ENCODE measurements around the gene SRP68. TPM values are rescaled to one million over a fixed set of nuclear protein-coding genes. Genes with fewer than 3 reads are reported as not detected.

The SRP68 gene
- total and polyA plus RNA-seq, 9 of the 15 experiments (the other 6 are each of a cell fraction or from before 2014, with no cell fraction given): 29.4 to 92.6 (median 36.2) TPM

DNA sequence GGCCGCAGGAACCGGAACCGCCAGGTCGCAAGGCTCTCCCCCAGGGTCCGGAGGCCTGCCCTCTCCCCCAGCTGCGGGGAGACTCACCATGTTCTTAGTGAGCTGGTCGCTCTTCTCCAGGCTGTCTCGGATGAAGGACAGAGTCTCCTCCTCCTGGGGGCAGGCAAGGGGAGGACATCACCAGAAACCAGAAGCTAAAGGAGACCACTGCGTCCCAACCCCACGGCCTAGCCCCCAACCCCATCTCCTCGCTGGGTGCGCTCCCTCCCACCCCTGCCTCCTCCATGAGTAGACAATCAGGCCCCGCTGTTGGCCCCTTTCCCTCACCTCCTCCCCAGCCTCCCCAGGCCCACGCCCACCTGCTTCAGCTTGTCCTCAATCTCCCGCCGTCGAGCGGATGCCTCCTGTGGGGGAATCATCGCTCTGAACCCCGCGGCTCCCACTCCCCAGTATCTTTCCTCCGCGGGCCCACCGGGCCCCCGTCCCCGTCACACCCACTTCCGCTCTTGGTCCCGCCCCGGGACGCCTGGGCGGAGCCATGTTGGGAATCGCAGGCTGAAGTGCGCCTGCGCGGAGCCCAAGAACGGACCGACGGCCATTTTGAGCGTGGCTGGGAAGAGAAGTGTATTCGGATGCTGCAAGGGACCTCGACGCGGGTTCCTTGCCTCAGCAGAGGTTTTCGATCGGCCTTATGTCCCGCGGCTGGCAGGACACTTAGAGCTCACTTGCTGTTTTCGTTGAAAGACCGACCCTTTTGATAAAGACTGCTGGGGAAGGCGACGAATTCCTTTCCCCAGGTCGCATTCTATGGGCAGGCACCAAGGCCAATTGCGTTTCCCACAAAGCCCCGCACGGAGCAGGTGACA, 31.2 kb upstream of the SRP68 start, which contains the start of gene EXOC7 (continued):
- TF ChIP-seq RCOR1 (IDR thresholded peaks at IDR 0.05; ENCODE audit: borderline replicate concordance in 1 of 2, low read depth in 2 of 2, low read length in 2 of 2) (no peak), SRSF9 (IDR thresholded peaks at IDR 0.05; ENCODE audit: borderline replicate concordance, low read depth, low read length) (no peak), OTX1 (CRISPR knock-in tag; IDR thresholded peaks at IDR 0.05) (0 out of 2 replicates have a peak, but pooled peaks have one; percentile 23), NONO (IDR thresholded peaks at IDR 0.05; ENCODE audit: low read depth in 2 of 2, low read length in 1 of 2) (no peak), ZNF431 (CRISPR knock-in tag; IDR thresholded peaks at IDR 0.05) (no peak), DDX20 (tag; IDR thresholded peaks at IDR 0.05; ENCODE audit: low read depth) (no peak), TRIM28 (IDR thresholded peaks at IDR 0.05) (no peak), PHF8 (IDR thresholded peaks at IDR 0.05; ENCODE audit: borderline replicate concordance, low read length) (peak; percentile 93), ESRRA (IDR thresholded peaks at IDR 0.05; ENCODE audit: borderline replicate concordance, low read depth) (no peak), SIN3A (IDR thresholded peaks at IDR 0.05; ENCODE audit: borderline replicate concordance in 2 of 2, control insufficient read depth in 1 of 2, low read depth in 2 of 2, low read length in 2 of 2) (peak; percentile 57 to 79; a peak in 1 of 4 replicates), RAD51 (IDR thresholded peaks at IDR 0.05; ENCODE audit: borderline replicate concordance, low read depth) (0 out of 2 replicates have a peak, but pooled peaks have one; percentile 1), ARHGAP35 (IDR thresholded peaks at IDR 0.05; ENCODE audit: partially characterized antibody) (peak; percentile 37), TCF3 (CRISPR knock-in tag; IDR thresholded peaks at IDR 0.05) (no peak), RFX7 (CRISPR knock-in tag; IDR thresholded peaks at IDR 0.05) (no peak), ZNF316 (IDR thresholded peaks at IDR 0.05) (peak; percentile 61), ESRRB (CRISPR knock-in tag; IDR thresholded peaks at IDR 0.05; ENCODE audit: borderline replicate concordance) (no peak), PRPF4 (IDR thresholded peaks at IDR 0.05; ENCODE audit: insufficient read depth, low read depth, low read length, poor library complexity, severe bottlenecking) (no peak), SIRT6 (IDR thresholded peaks at IDR 0.05; ENCODE audit: low read depth, low read length) (no peak), ZC3H11A (IDR thresholded peaks at IDR 0.05; ENCODE audit: low read depth, low read length) (no peak)
- TF ChIP-seq, protein P1, sequence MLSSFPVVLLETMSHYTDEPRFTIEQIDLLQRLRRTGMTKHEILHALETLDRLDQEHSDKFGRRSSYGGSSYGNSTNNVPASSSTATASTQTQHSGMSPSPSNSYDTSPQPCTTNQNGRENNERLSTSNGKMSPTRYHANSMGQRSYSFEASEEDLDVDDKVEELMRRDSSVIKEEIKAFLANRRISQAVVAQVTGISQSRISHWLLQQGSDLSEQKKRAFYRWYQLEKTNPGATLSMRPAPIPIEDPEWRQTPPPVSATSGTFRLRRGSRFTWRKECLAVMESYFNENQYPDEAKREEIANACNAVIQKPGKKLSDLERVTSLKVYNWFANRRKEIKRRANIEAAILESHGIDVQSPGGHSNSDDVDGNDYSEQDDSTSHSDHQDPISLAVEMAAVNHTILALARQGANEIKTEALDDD (IDR thresholded peaks at IDR 0.05): no peak
- TF ChIP-seq, protein P2, sequence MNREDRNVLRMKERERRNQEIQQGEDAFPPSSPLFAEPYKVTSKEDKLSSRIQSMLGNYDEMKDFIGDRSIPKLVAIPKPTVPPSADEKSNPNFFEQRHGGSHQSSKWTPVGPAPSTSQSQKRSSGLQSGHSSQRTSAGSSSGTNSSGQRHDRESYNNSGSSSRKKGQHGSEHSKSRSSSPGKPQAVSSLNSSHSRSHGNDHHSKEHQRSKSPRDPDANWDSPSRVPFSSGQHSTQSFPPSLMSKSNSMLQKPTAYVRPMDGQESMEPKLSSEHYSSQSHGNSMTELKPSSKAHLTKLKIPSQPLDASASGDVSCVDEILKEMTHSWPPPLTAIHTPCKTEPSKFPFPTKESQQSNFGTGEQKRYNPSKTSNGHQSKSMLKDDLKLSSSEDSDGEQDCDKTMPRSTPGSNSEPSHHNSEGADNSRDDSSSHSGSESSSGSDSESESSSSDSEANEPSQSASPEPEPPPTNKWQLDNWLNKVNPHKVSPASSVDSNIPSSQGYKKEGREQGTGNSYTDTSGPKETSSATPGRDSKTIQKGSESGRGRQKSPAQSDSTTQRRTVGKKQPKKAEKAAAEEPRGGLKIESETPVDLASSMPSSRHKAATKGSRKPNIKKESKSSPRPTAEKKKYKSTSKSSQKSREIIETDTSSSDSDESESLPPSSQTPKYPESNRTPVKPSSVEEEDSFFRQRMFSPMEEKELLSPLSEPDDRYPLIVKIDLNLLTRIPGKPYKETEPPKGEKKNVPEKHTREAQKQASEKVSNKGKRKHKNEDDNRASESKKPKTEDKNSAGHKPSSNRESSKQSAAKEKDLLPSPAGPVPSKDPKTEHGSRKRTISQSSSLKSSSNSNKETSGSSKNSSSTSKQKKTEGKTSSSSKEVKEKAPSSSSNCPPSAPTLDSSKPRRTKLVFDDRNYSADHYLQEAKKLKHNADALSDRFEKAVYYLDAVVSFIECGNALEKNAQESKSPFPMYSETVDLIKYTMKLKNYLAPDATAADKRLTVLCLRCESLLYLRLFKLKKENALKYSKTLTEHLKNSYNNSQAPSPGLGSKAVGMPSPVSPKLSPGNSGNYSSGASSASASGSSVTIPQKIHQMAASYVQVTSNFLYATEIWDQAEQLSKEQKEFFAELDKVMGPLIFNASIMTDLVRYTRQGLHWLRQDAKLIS (CRISPR knock-in tag; IDR thresholded peaks at IDR 0.05): no peak
- TF ChIP-seq, protein P3, sequence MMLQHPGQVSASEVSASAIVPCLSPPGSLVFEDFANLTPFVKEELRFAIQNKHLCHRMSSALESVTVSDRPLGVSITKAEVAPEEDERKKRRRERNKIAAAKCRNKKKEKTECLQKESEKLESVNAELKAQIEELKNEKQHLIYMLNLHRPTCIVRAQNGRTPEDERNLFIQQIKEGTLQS (IDR thresholded peaks at IDR 0.05): no peak
- TF ChIP-seq, protein P3 (CRISPR knock-in tag; conservative IDR thresholded peaks at IDR 0.05): no peak
